Endothelial cell of umbilical vein (primary cell): ENCODE data around the gene EVI2A. TPM values are rescaled to one million over a fixed set of nuclear protein-coding genes. Genes with fewer than 3 reads are reported as not detected.
"Not testable (repeated sequence)": the region's sequence is repeated elsewhere in the genome, so short reads cannot be mapped to it uniquely, and the experiment has no call there.

Source experiments
- BruUV-seq: library from RNA; stranded (reverse); fragments of 400-500 nt; replicated peaks from 2 replicates; lab custom pipeline; 2021; lab: Mats Ljungman, UMichigan
- CTCF ChIA-PET: fragments of 300-600, 350-600 bp; sonication (Branson Sonifier 250); formaldehyde crosslinking; loops from one replicate; lab custom pipeline; 2021; ENCODE audit warnings: antibody characterized with exemption, inconsistent platforms; lab: Charles Lee
- POLR2A ChIA-PET: fragments of 300-600, 350-600 bp; sonication (Branson Sonifier 250); formaldehyde crosslinking; loops from one replicate; lab custom pipeline; 2021; ENCODE audit warnings: antibody characterized with exemption, inconsistent platforms; lab: Charles Lee
- DNase-seq: peaks from one replicate; pipeline ENCODE4 v3.0.0-alpha.2; 2011; ENCODE audit warnings: low read depth, low spot score
- FAIRE-seq: peaks from 2 replicates; lab custom pipeline; 2011; peaks lifted over from hg19 to GRCh38; lab: Jason Lieb, UNC
- H2AFZ ChIP-seq: 2 replicates; pipeline ENCODE4 v1.6.0; 2012; ENCODE audit warnings: low read depth, low read length, control low read depth, inconsistent platforms
- H3K27ac ChIP-seq: 2 replicates; pipeline ENCODE4 v1.5.1; 2011; ENCODE audit warnings: low read depth, mild to moderate bottlenecking, control low read depth, low read length, moderate library complexity; ENCODE audit not compliant: insufficient read depth
- H3K27me3 ChIP-seq, 2 experiments: 2 replicates each; pipeline versions ENCODE4 v1.6.0 to v1.6.1; 2011; ENCODE audit warnings: low read length in 2 of 2, mixed read lengths in 1 of 2; ENCODE audit not compliant: control insufficient read depth in 2 of 2, insufficient read depth in 2 of 2
- H3K36me3 ChIP-seq, 2 experiments: 2 replicates in 1 of 2; 3 replicates in 1 of 2; pipeline ENCODE4 v1.5.1; 2011; ENCODE audit warnings: low read length in 2 of 2, mild to moderate bottlenecking in 1 of 2, moderate library complexity in 1 of 2; ENCODE audit not compliant: control insufficient read depth in 2 of 2, insufficient read depth in 2 of 2; ENCODE audit errors: extremely low read depth in 1 of 2
- H3K4me1 ChIP-seq: 3 replicates; pipeline ENCODE4 v1.5.1; 2011; ENCODE audit warnings: mild to moderate bottlenecking, low read length; ENCODE audit not compliant: control insufficient read depth, insufficient read depth; ENCODE audit errors: extremely low read depth
- H3K4me2 ChIP-seq: 2 replicates; pipeline ENCODE4 v1.6.1; 2011; ENCODE audit warnings: low read length, control low read depth, mixed read lengths; ENCODE audit not compliant: insufficient read depth
- H3K4me3 ChIP-seq, 3 experiments: fragments of 200-600 bp in 1 of 3; sonication (generic), shearing (Covaris generic) in 1 of 3; replicated peaks in 1 of 3; 2 replicates each; pipeline ENCODE4 v1.5.1; 2011 to 2016; ENCODE audit warnings: control low read depth in 3 of 3, low read length in 3 of 3, mild to moderate bottlenecking in 2 of 3, inconsistent platforms in 1 of 3, low read depth in 1 of 3, moderate library complexity in 1 of 3; ENCODE audit not compliant: insufficient read depth in 1 of 3
- H3K79me2 ChIP-seq: 2 replicates; pipeline ENCODE4 v1.6.0; 2012; ENCODE audit warnings: low read length, inconsistent platforms; ENCODE audit not compliant: control insufficient read depth, insufficient read depth
- H3K9ac ChIP-seq: replicated peaks from 2 replicates; pipeline ENCODE3; 2011; ENCODE audit warnings: low read length, control low read depth; ENCODE audit not compliant: insufficient read depth; ENCODE audit errors: extremely low read depth
- H3K9me1 ChIP-seq: replicated peaks from 3 replicates; pipeline ENCODE4 v1.6.0; 2011; ENCODE audit warnings: mild to moderate bottlenecking, low read length; ENCODE audit not compliant: control insufficient read depth, insufficient read depth; ENCODE audit errors: extremely low read depth
- H3K9me3 ChIP-seq: replicated peaks from 2 replicates; pipeline ENCODE4 v1.5.1; 2012; ENCODE audit warnings: low read length, inconsistent platforms; ENCODE audit not compliant: control insufficient read depth, insufficient read depth
- H4K20me1 ChIP-seq: replicated peaks from 2 replicates; pipeline ENCODE3; 2011; ENCODE audit warnings: mild to moderate bottlenecking, low read length; ENCODE audit not compliant: control insufficient read depth, insufficient read depth; ENCODE audit errors: extremely low read depth
- CTCF ChIP-seq, 2 donors: IDR thresholded peaks; 1 replicate in 1 of 2; 2 replicates in 1 of 2; pipeline ENCODE4 v1.5.1; 2011; ENCODE audit warnings: low read length in 2 of 2, mild to moderate bottlenecking in 2 of 2, moderate library complexity in 2 of 2, control low read depth in 1 of 2, inconsistent platforms in 1 of 2, low read depth in 1 of 2; ENCODE audit not compliant: insufficient read depth in 1 of 2; ENCODE audit errors: extremely low read depth in 1 of 2
- EZH2 ChIP-seq: IDR thresholded peaks from 2 replicates; pipeline ENCODE4 v1.6.1; 2012; ENCODE audit warnings: borderline replicate concordance, low read depth, mild to moderate bottlenecking, moderate library complexity, low read length, inconsistent platforms; ENCODE audit not compliant: severe bottlenecking
- FOS ChIP-seq: IDR thresholded peaks from 2 replicates; pipeline ENCODE4 v1.6.1; 2011; ENCODE audit warnings: mild to moderate bottlenecking, low read length, moderate library complexity, borderline replicate concordance; ENCODE audit not compliant: insufficient read depth
- GATA2 ChIP-seq: IDR thresholded peaks from 2 replicates; pipeline ENCODE4 v1.7.0; 2011; ENCODE audit warnings: low read depth, mild to moderate bottlenecking, moderate library complexity, mixed read lengths, low read length; ENCODE audit not compliant: insufficient read length, insufficient read depth
- MAX ChIP-seq: IDR thresholded peaks from 2 replicates; pipeline ENCODE4 v1.6.1; 2011; ENCODE audit not compliant: insufficient read depth, insufficient read length
- MYC ChIP-seq: IDR thresholded peaks from one replicate; pipeline ENCODE4 v1.6.1; 2011; ENCODE audit warnings: mild to moderate bottlenecking, low read depth, low read length
- POLR2A ChIP-seq: IDR thresholded peaks from 2 replicates; pipeline ENCODE4 v1.6.1; 2012; ENCODE audit warnings: low read depth, mild to moderate bottlenecking, control low read depth, low read length
- dilution Hi-C: fragments of 300-500 bp; cut with MboI; formaldehyde crosslinking; loops from one replicate; pipeline ENCODE4 v1.15.0; 2019; ENCODE audit warnings: low sequenced_read_pairs; ENCODE audit not compliant: extremely low pct_ligation_motif_present
- intact Hi-C: fragments of 100-400 bp; cut with micrococcal nuclease; formaldehyde crosslinking; loops from one replicate; pipeline ENCODE4 v1.10.0; 2022
- polyA plus RNA-seq, 4 experiments: library from polyadenylated mRNA; depleted of rRNA in 3 of 4; stranded (reverse) in 3 of 4; unstranded in 1 of 4; fragments of >200 nt; gene quantifications; 2 replicates each; pipeline versions ENCODE4 v1.2.1 to v1.2.3, GENCODE V29; 2011 to 2012; ENCODE audit warnings: missing spikeins in 1 of 4
- total RNA-seq: library from RNA; stranded (reverse); gene quantifications from 2 replicates; pipeline ENCODE4 v1.2.3, GENCODE V29; 2021

EVI2A gene
- total and polyA plus RNA-seq, 2 donors (not counting 3 experiments of a cell fraction or from before 2014, with no cell fraction given) = 0.07 to 0.22 TPM

GRCh38 chr17:31289790-31290189, 31.6 kb downstream of the EVI2A start:
- BruUV-seq = no TSS peak
- no peaks in the 10 kb centered on the region for H3K79me2 ChIP-seq
- TF ChIP-seq POLR2A (no peak), MAX (no peak), CTCF (IDR thresholded peaks at IDR 0.05; ENCODE audit: extremely low read depth in 1 of 2, insufficient read depth in 1 of 2, low read depth in 1 of 2, low read length in 2 of 2) (no peak), MYC (no peak), EZH2 (no peak), GATA2 (no peak), FOS (no peak)
- no peaks in the 10 kb centered on the region for H3K27me3 ChIP-seq
- H3K4me1 ChIP-seq = no peaks in the 10 kb centered on the region
- H3K36me3 ChIP-seq = no peaks in the 10 kb centered on the region
- H3K9ac ChIP-seq = no peak overlapping the region
- H3K9me3 ChIP-seq = no peaks in the 10 kb centered on the region
- no peaks in the 10 kb centered on the region for H4K20me1 ChIP-seq
- H3K4me3 ChIP-seq = no peak overlapping the region
- no peak overlapping the region for H3K4me2 ChIP-seq
- intact Hi-C loops (no loop called here), dilution Hi-C loops (no loop called here)
- CTCF ChIA-PET = no interaction called here
- no peak overlapping the region for H2AFZ ChIP-seq
- POLR2A ChIA-PET = no interaction called here
- DNase-seq = no peak
- no peak overlapping the region for H3K27ac ChIP-seq
- FAIRE-seq = no peak
- no peaks in the 10 kb centered on the region for H3K9me1 ChIP-seq

- H3K27me3 ChIP-seq, H3K4me3 ChIP-seq, DNase-seq, H3K79me2 ChIP-seq, H3K4me1 ChIP-seq, CTCF ChIA-PET, H3K9me3 ChIP-seq, BruUV-seq, H3K9me1 ChIP-seq, POLR2A ChIA-PET, FAIRE-seq, H3K27ac ChIP-seq, dilution Hi-C loops, H4K20me1 ChIP-seq, H3K36me3 ChIP-seq, H3K9ac ChIP-seq, intact Hi-C loops, H3K4me2 ChIP-seq, H2AFZ ChIP-seq: not testable (repeated sequence)
Observed at GRCh38 chr17:31287932-31288331, 33.5 kb downstream of the EVI2A start.
